NCI-H748 treated with DMSO at 0.1 percent for 48 hours (cell line): ENCODE measurements around the gene ZBTB46.

Experiments
- DNase-seq: peaks from one replicate; lab custom pipeline; 2025; lab: John Stamatoyannopoulos, UW

ZBTB46 gene

DNA sequence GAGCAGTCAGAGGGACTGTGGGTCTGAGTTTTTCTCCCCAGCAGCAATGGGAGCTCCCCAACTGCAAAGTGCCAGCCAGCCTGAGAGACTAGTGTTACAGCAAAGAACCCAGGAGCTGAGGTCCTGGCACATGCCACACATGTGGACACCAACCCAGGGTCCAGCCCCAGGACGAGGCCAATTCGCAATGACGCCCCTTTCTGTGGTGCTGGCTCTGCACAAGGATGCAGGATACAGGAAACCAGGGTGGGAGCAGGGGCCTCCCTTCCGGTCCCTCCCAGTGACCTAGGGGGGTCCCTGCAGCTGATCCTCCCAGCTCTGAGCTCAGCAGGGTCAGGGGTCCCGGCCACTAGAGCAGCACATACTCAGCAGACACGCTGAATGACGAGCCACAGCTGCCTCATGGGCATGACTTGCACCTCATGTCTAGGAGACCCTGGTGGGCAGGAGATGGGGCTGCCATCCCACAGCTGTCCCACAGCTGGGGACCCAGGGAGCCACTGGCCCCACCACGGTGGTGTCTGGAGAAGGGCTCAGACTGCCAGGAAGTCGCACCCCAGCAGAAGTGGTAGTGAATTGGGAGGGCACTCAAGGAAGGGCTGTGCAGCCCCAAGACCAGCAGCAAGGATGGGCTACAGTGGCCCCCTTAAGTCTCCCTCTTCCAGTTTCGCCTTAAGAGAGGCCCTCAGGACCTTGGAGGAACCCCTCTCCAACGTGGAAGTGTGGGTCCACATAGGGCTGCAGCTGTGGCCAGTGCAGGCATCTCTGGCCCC lies 126.9 kb downstream of the ZBTB46 start:
- no peak for DNase-seq

DNA sequence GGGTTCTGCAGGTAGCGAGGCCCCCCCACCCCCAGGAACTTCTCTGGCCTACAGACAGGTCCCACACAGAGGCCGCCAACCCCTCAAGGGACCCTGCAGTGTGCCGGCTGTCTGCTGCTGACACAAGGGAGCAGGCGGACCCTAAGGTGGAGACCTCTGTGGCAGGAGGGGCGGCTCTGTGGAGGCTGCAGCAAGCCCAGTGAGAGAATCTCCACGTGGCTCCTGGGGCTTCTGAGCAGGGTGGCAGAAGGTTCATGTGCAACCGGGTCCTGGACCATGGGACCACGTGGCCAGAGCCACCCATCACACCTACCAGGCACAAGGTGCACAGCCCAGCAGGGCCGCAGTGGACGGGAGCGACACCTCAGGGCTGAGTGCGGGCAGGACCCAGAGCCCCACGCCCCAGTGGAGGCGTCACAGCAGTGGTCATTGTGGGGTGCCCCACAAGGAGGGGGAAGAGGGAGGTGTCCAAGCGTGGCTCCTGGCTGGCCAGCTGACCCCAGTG lies 127.5 kb downstream of the ZBTB46 start:
- no peak for DNase-seq

DNA sequence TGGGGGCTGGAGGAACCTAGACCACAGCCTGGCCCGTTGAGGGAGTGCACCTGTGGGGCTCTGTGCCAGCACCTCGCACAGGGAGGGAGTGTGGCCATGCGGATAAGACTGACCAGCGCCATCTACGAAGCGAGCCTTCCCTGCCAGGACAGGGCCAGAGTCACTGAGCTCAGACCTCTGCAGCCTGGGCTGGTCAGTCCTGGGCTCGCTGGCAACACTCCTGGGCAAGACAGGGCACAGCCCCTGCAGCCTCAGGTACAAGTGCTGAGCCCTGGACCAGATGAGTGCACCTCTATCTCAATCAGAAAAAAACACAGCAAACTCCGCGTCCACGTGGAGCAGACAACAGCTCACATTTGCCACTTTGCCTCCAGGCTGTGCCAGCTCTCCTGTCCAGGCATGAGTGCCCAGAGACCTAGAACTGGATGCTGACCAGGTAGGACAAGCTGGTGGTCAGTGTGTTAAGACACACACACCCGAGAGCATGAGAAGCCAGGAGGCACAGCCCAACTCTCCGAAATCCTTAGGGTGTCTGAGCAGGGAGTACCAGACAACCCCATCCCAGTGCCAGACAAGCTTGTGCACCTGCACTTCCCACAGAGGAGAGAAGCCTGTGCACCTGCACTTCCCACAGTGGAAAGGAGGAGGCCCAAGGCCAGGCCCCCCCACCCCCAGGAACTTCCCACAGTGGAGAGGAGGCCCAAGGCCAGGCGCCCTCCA lies 128.2 kb downstream of the ZBTB46 start:
- no peak for DNase-seq

DNA sequence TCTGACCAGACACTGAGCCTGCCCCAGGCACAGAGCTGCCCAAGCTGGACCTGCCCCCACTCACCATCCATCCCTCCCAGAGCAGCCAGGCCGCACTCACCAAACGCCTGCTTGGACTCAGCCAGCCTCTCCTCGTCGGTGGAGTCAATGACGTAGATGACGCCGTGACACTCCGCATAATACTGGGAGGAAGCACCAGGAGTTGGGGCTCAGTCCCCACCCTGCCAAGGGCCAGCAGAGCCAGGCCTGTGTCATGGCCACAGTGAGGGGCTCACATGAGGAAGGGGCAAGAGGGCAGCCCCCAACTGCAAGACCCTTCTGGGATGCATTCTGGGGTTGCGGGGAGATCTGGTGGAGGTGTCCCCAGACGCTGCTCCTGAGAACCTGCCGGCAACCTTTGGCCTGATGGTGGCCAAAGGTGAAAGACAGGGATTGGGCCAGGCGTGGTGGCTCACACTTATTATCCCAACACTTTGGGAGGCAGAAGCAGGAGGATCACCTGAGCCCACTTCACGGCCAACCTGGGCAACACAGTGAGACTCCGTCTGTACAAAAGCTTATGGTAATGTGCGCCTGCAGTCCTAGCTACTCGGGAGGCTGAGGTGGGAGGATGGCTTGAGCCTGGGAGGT lies 128.9 kb downstream of the ZBTB46 start:
- DNase-seq, result no peak

DNA sequence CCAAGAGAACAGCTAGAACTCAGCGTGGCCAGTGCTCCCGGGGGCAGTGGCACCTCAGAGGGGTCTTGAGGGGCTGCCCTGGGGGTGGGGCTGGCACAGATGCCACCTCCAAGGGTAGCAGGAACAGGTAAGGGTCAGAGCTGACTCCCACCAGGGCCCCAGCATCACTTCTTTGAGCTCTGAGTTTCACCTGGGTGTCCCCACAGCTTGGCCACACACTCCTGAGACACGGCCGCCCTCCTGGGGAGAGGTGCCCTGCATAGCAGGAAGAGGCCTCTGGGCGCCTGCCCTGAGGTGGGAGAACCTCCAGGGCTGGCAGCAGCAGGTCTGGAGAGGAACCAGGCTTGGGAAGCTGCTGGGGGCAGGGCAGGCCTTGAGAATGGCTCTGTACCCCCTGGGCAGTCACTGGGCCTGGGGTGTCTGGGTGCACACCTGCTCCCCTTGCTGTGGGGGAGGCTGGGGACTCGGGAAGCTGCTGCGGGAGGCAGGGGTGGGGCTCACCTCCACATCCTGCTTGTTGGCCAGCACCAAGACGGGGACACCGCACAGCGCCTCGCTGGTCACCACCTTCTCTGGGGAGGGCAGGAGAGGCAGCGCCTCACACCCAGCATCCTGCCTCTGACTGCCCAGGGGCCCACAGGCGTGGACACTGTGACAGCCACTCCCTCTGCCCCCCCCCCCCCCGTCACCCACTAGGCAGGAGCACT lies 129.6 kb downstream of the ZBTB46 start:
- DNase-seq, result no peak

DNA sequence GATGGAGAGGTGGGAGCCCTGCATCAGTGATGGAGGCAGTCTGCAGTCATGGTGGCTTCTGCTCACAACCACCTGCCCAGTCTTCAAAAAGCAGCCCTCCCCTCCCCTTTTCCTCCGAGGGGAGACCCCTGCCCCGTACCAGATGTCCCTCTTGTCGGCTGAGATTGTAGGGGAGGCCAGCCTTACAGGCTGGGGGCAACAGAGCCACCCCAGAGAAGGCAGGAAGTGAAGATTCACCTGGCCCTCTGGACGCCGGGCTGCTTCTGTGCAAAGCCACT lies 130.1 kb downstream of the ZBTB46 start:
- no peak for DNase-seq

DNA sequence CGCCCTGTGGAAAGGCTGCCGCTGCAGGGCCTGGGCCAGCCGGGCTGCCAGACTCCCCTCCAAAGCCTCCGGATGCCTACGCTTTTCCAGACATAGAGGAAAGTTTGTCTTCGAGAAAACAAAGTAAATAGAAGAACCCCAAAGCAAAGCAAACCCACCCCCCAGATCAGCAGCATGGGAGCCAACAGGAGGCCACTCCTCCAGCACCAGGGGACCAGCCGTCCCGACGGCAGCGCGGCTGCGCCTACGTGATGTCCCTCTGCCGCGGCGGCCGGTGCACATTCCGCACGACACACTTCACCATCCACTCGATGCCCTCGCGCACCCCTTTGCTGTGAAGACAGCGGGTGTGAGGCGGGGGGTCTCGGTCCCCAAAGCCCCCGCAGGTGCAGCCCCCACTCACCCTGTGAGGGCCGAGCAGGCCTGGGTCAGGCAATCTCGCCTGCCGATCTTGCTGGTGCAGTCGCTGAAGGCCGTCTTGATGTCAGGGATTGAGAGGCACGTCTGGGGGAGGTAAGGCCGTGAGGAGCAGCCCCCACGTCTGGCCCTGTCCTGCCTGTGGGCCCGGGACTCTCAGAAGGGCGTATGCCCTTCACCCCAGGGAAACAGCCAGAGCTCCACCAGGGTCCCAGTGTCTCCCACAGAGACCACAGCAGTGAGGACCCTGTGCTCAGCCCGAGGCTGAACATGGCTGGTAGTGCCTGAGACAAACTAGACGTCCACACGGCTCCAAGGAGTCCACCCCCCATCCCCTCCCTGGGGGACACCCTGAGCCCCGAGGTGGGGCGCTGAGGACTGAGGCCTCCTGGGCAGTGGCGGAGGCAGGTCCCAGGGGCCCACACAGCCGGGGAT lies 130.6 kb downstream of the ZBTB46 start:
- no peak for DNase-seq

DNA sequence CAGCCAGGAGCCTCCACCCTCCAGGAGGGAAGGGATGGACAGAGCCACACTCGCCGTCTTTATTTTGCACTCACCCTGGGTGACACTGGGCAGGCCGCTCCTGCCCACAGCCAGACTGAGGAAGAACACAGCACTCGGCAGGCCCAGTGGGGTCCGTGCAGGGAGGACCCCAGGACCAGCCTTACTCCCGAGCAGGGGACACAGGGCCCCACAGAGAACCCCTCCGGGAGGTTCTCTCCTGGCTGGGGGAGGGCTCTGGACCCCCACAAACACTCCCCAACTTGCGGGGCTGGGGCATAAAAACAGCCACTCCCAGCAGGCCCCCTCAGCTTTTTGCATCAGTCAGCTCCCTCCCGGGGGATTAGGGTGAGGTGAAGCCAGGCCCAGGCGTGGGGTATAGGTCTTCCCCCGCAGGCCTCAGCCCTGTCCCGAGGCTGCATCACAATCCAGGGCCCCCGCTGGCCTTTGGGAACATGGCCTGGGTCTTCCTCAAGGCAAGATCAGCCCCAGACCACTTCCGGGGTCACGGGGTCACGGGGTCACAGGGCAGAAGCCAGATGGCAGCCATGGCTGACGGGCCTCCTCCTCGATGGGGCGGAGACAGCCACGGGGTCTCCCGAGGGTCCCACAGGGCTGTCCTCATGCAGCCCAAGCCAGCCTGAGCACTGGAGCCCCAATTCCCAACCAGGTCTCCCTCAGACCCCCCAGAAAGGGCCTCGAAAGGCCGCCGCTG lies 131.4 kb downstream of the ZBTB46 start:
- DNase-seq, result no peak

DNA sequence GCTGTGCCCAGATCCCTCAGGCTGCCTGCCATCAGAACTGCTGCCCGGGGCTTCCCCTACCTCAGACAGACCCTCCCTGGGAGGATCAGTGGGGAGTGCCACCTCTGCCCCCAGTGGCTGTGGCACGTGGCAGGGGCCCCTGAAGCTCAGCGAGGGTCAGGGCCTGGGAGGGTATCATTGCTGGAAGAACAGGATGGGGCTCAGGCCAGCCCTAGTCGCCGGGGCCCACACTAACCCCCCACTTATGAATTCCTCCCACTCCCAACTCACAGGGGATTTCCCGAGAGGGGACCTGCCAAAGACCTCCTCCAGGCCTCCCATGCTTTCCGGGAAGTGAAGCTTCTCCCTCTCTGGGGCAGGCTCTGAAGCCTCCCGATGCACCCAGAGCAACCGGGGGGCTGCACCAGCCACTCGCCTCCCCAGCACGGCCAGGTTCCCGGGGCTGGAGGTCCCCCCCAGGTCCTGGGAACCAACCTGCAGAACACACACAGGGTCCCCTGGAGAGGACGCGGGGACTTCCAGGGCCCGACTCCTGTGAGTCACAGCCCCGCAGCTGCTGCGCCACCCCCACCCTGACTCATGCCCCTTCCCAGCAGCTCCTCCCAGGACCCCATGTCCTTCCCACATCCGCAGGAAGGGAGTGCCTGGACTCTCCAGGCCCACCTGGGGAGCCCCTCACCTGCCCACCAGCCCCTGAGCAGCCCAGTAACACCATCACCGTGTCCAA lies 132.2 kb downstream of the ZBTB46 start:
- no peak for DNase-seq

DNA sequence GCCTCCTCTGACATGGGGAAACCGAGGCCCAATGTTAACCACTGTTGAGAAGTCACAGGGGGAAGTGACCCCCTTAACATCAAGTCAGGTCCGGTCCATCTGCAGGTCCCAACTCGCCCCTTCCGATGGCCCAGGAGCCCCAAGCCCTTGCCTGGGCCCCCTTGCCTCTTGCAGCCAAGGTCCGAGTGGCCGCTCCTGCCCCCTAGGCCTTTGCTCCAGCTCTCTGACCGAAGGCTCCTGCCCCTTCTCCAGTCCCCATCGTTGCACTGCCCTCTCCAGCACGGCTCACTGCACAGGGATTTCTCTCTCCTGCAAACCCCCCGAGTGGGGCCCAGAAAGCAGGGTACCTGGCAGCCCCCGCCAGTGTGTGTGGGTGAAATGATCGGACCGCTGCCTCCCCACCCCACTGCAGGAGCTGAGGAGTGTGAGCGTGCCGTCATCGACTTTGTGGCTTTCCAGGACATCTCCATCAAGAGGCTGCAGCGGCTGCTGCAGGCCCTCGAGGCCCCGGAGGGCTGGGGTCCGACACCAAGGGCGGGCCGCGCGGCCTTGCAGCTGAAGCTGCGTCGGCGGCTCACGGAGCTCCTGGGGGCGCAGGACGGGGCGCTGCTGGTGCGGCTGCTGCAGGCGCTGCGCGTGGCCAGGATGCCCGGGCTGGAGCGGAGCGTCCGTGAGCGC lies 133.1 kb downstream of the ZBTB46 start:
- DNase-seq, result no peak

DNA sequence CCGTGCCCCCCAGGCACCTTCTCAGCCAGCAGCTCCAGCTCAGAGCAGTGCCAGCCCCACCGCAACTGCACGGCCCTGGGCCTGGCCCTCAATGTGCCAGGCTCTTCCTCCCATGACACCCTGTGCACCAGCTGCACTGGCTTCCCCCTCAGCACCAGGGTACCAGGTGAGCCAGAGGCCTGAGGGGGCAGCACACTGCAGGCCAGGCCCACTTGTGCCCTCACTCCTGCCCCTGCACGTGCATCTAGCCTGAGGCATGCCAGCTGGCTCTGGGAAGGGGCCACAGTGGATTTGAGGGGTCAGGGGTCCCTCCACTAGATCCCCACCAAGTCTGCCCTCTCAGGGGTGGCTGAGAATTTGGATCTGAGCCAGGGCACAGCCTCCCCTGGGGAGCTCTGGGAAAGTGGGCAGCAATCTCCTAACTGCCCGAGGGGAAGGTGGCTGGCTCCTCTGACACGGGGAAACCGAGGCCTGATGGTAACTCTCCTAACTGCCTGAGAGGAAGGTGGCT lies 133.7 kb downstream of the ZBTB46 start:
- DNase-seq, result no peak

DNA sequence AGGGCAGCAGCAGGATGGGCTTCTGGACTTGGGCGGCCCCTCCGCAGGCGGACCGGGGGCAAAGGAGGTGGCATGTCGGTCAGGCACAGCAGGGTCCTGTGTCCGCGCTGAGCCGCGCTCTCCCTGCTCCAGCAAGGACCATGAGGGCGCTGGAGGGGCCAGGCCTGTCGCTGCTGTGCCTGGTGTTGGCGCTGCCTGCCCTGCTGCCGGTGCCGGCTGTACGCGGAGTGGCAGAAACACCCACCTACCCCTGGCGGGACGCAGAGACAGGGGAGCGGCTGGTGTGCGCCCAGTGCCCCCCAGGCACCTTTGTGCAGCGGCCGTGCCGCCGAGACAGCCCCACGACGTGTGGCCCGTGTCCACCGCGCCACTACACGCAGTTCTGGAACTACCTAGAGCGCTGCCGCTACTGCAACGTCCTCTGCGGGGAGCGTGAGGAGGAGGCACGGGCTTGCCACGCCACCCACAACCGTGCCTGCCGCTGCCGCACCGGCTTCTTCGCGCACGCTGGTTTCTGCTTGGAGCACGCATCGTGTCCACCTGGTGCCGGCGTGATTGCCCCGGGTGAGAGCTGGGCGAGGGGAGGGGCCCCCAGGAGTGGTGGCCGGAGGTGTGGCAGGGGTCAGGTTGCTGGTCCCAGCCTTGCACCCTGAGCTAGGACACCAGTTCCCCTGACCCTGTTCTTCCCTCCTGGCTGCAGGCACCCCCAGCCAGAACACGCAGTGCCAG lies 134.3 kb downstream of the ZBTB46 start, which contains the start of gene TNFRSF6B:
TSS of gene TNFRSF6B (plus strand) at position 25 of the 729 bp plus-strand sequence. CDS start at position 141, 116 bp downstream.
- no peak for DNase-seq

DNA sequence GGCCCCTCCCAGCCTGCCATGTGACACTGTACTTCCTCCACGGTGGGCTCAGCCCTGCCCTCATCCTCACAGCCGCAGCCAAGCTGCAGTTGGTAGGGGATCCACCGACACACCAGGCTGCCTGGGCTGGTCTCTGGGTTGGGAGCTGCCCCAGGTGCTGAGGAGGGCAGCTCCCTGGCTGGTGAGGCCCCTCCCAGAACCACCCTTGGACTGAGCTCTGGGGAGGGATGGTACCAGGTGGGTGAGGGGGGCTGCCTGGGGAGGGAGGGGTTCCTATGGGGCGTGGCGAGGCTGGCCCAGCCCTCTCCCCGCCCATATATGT lies 134.8 kb downstream of the ZBTB46 start:
- no peak for DNase-seq

DNA sequence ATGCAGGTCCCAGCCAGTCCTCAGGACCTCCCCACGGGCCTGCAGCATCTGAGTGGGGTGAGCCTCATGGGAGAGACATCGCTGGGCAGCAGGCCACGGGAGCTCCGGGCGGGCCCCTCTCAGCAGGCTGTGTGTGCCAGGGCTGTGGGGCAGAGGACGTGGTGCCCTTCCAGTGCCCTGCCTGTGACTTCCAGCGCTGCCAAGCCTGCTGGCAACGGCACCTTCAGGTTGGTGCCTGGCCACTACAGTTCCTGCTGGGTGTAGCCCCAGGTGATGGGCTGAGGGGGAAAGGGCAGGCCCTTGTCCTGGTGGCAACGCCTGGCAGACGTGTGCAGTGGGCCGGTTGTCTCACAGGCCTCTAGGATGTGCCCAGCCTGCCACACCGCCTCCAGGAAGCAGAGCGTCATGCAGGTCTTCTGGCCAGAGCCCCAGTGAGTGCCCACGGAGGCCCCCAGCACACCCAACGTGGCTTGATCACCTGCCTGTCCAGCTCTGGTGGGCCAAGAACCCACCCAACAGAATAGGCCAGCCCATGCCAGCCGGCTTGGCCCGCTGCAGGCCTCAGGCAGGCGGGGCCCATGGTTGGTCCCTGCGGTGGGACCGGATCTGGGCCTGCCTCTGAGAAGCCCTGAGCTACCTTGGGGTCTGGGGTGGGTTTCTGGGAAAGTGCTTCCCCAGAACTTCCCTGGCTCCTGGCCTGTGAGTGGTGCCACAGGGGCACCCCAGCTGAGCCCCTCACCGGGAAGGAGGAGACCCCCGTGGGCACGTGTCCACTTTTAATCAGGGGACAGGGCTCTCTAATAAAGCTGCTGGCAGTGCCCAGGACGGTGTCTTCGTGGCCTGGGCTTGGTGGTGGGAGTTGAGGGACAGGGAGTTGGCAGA lies 135.4 kb downstream of the ZBTB46 start:
- no peak for DNase-seq

DNA sequence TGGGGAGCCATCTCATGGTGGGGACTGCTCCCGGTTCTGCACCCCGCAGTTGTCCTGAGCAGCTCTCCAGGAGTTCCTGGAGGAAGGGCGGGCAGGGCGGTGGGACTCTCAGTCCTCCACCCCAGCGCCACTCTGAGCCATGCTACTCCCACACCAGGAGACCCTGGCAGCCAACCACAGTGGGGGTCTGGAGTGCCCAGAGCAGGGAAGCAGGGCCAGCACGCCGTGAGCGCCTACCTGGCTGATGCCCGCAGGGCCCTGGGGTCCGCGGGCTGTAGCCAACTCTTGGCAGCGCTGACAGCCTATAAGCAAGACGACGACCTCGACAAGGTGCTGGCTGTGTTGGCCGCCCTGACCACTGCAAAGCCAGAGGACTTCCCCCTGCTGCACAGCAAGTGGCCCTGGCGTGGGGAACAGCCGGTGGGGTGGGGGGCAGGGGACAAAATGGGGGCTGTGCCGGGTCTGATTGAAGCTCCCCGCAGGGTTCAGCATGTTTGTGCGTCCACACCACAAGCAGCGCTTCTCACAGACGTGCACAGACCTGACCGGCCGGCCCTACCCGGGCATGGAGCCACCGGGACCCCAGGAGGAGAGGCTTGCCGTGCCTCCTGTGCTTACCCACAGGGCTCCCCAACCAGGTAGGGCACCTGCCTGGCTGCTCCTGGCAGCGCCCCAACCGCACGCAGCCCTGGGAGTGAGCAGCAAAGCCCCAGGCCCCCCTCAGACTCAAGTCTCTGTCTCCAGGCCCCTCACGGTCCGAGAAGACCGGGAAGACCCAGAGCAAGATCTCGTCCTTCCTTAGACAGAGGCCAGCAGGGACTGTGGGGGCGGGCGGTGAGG lies 136.3 kb downstream of the ZBTB46 start:
- DNase-seq, result no peak

DNA sequence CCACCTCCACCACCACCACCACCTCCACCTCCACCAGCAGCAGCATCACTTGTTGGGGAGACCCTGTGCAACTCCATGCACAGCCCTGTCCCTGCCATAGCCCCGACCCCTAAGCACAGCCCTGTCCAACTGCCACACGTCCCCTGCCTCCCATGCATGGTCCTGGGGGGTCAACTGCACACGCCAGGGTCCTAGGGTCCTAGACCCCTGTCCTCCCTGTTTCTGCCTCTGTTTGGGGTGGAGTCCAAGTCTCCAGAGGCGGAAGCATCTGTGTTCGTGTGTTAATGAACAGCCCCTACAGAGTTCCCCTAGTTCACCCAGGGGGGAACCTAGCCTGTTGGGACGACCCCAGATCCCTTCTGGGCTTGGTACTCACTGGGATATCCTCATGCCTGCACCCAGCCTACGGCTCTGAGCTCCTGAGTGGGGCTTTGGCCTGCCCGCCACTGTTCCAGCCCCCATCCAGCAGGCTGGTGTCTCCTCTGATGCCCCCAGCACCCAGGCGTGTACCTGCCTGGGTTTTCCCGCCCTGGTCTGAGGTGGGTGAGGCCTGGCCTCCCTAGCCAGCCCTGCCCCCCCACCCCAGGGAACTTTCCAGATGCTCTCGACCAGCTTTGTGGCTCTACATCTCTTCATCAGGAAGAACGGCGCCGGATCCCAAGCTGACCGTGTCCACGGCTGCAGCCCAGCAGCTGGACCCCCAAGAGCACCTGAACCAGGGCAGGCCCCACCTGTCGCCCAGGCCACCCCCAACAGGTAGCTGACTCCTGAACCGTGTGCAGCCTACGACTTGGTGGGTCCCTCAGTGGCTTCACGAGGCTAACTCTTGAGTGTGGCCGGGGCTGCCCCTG lies 137.1 kb downstream of the ZBTB46 start:
- DNase-seq, result no peak
